Prostate gland (tissue), 2 donors: Measurements from ENCODE around the gene IFNAR1.
"Not testable (repeated sequence)": the region's sequence is repeated elsewhere in the genome, so short reads cannot be mapped to it uniquely, and the experiment has no call there.

Source experiments
- POLR2AphosphoS5 ChIP-seq: sonication (generic); formaldehyde crosslinking; IDR thresholded peaks from one replicate; pipeline ENCODE4 v1.6.1; 2017; ENCODE audit warnings: antibody characterized with exemption
- TF ChIP-seq, protein P1 (sequence below), 4 experiments: fragments of 200-600 bp in 2 of 4; fragments of 450-650 bp in 2 of 4; sonication (generic) in 2 of 4; IDR thresholded peaks; 1 replicate in 3 of 4; 2 replicates in 1 of 4; pipeline ENCODE4 v1.5.1; 2016 to 2019; ENCODE audit warnings: antibody characterized with exemption in 4 of 4, mild to moderate bottlenecking in 2 of 4, moderate library complexity in 2 of 4

DNA sequence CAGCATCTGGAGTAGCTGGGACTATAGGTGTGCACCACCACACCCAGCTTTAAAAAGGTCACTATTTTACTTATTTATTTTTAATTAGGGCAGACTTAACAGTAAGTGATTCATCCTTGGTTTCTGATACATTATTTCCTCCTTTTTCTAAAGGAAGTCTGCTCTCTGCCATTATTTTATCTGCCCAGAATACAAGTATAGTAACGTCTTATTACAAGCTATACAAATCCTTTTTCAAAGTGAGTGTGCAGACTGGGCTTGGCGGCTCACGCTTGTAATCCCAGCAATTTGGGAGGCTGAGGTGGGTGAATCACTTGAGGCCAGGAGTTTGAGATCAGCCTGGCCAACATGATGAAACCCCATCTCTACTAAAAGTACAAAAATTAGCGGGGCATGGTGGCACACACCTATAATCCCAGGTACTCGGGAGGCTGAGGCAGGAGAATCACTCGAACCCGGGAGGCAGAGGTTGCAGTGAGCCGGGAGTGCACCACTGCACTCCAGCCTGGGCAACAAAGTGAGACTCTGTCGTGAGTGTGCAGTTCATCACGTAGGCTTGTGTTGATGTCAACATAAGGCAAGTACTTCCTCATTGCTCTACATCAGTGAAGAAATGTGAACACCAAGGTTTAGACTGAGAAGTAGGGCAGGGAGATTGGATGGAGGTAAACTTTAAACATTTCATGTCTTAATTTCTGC, 39.3 kb downstream of the IFNAR1 start:
- TF ChIP-seq, protein P1, sequence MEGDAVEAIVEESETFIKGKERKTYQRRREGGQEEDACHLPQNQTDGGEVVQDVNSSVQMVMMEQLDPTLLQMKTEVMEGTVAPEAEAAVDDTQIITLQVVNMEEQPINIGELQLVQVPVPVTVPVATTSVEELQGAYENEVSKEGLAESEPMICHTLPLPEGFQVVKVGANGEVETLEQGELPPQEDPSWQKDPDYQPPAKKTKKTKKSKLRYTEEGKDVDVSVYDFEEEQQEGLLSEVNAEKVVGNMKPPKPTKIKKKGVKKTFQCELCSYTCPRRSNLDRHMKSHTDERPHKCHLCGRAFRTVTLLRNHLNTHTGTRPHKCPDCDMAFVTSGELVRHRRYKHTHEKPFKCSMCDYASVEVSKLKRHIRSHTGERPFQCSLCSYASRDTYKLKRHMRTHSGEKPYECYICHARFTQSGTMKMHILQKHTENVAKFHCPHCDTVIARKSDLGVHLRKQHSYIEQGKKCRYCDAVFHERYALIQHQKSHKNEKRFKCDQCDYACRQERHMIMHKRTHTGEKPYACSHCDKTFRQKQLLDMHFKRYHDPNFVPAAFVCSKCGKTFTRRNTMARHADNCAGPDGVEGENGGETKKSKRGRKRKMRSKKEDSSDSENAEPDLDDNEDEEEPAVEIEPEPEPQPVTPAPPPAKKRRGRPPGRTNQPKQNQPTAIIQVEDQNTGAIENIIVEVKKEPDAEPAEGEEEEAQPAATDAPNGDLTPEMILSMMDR (IDR thresholded peaks at IDR 0.05) = not testable (repeated sequence)
- not testable (repeated sequence) for TF ChIP-seq POLR2AphosphoS5
